Esophagus muscularis mucosa (tissue), 4 donors: Measurements from ENCODE around the gene ATP10D. TPM values are rescaled to one million over a fixed set of nuclear protein-coding genes. Genes with fewer than 3 reads are reported as not detected.
A peak's percentile ranks its signal among the peaks of the same experiment; 100 is the strongest.

Source experiments
- DNase-seq: peaks from one replicate; pipeline ENCODE4 v3.0.0-alpha.2; 2017; ENCODE audit errors: extremely low spot score
- H3K27ac ChIP-seq, 4 donors: fragments of 200-600 bp; sonication (generic); replicated peaks in 1 of 4; 1 replicate in 3 of 4; 2 replicates in 1 of 4; pipeline ENCODE4 v1.5.1; 2016 to 2019; ENCODE audit warnings: mild to moderate bottlenecking in 1 of 4
- H3K27me3 ChIP-seq, 4 donors: fragments of 200-600 bp; sonication (generic); one replicate each; pipeline versions ENCODE4 v1.5.1 to v1.6.0; 2016 to 2019
- H3K36me3 ChIP-seq, 4 donors: fragments of 200-600 bp; sonication (generic); one replicate each; pipeline ENCODE4 v1.5.1; 2016 to 2019
- H3K4me1 ChIP-seq, 4 donors: fragments of 200-600 bp; sonication (generic); one replicate each; pipeline ENCODE4 v1.5.1; 2016 to 2019
- H3K4me3 ChIP-seq, 4 donors: fragments of 200-600 bp; sonication (generic); 1 replicate in 2 of 4; 2 replicates in 2 of 4; pipeline ENCODE4 v1.5.1; 2016 to 2019; ENCODE audit warnings: mild to moderate bottlenecking in 4 of 4, moderate library complexity in 1 of 4
- H3K9me3 ChIP-seq, 4 donors: fragments of 200-600 bp; sonication (generic); 1 replicate in 3 of 4; 2 replicates in 1 of 4; pipeline ENCODE4 v1.5.1; 2016 to 2019
- EP300 ChIP-seq: sonication (generic); formaldehyde crosslinking; IDR thresholded peaks from one replicate; pipeline ENCODE4 v1.6.1; 2017; ENCODE audit warnings: antibody characterized with exemption
- POLR2A ChIP-seq: fragments of 450-650 bp; IDR thresholded peaks from one replicate; pipeline ENCODE4 v1.6.1; 2017; ENCODE audit warnings: antibody characterized with exemption, moderate library complexity, mild to moderate bottlenecking, low read depth
- POLR2AphosphoS5 ChIP-seq, 2 donors: sonication (generic); formaldehyde crosslinking; IDR thresholded peaks; one replicate each; pipeline ENCODE4 v1.6.1; 2017; ENCODE audit warnings: antibody characterized with exemption in 2 of 2
- WGBS: methylation state at CpG from one replicate; pipeline ENCODE4 v1.1.5; 2018; 5-methylcytosine and 5-hydroxymethylcytosine counted together
- intact Hi-C: fragments of 100-400 bp; cut with DNase I; formaldehyde crosslinking; loops from one replicate; pipeline ENCODE4 v1.15.1; 2023
- total RNA-seq, 4 donors: library from RNA; depleted of rRNA; stranded (reverse); fragments of >200 nt; gene quantifications; one replicate each; pipeline versions ENCODE4 v1.1.0 to v1.2.1, GENCODE V29; 2016
- TF ChIP-seq, protein P1 (sequence below), 3 experiments: fragments of 200-600 bp in 2 of 3; fragments of 450-650 bp in 1 of 3; sonication (generic) in 2 of 3; IDR thresholded peaks; one replicate each; pipeline ENCODE4 v1.5.1; 2017 to 2019; ENCODE audit warnings: antibody characterized with exemption in 3 of 3, mild to moderate bottlenecking in 2 of 3, moderate library complexity in 1 of 3

ATP10D gene
- total RNA-seq, 4 donors from 2014 or later: 16.8 to 24.4 (median 19.8) TPM

DNA sequence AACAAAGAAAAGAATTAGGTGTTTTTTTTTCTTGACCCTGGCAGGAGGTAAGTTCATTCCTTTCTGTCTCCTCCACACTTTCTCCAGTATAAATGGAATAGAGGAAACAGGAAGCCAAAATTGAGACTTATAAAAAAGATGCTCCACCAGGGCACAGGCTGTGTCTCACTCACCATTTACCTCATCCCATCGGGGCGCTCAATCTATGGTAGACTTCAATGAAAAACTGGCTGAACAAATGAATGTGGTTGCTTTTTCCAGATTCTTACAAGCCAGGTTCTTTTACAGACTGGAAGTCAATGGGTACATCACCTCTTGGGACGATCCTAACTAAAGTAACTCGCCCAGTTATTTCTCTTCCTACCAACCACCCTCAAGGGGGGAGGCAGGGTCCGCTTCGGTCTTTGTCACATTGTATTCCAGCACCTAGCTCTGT is 22.3 kb upstream of the ATP10D start:
- H3K27me3 ChIP-seq: no peaks in the 10 kb centered on the region
- no peaks in the 10 kb centered on the region for H3K9me3 ChIP-seq
- WGBS: 12% methylated on average over 6 of the region's 6 CpGs
- no peak for TF ChIP-seq POLR2AphosphoS5 (IDR thresholded peaks at IDR 0.05)
- no peak for TF ChIP-seq EP300
- no peak for TF ChIP-seq POLR2A
- TF ChIP-seq, protein P1, sequence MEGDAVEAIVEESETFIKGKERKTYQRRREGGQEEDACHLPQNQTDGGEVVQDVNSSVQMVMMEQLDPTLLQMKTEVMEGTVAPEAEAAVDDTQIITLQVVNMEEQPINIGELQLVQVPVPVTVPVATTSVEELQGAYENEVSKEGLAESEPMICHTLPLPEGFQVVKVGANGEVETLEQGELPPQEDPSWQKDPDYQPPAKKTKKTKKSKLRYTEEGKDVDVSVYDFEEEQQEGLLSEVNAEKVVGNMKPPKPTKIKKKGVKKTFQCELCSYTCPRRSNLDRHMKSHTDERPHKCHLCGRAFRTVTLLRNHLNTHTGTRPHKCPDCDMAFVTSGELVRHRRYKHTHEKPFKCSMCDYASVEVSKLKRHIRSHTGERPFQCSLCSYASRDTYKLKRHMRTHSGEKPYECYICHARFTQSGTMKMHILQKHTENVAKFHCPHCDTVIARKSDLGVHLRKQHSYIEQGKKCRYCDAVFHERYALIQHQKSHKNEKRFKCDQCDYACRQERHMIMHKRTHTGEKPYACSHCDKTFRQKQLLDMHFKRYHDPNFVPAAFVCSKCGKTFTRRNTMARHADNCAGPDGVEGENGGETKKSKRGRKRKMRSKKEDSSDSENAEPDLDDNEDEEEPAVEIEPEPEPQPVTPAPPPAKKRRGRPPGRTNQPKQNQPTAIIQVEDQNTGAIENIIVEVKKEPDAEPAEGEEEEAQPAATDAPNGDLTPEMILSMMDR (IDR thresholded peaks at IDR 0.05): no peak
- intact Hi-C loops: loop anchor here (5.0 to 10.0 kb wide), 2 partner anchors 104 to 452 kb away; partner anchors contain the start of gene NFXL1
- H3K27ac ChIP-seq: peak overlapping the region; percentile 84 to 87 (median 86)
- peaks cover 0 to 11% (median 0%) of the 10 kb centered on the region in 4 donors for H3K36me3 ChIP-seq
- peak overlapping the region; percentile 82 to 91 (median 86) for H3K4me3 ChIP-seq
- no peak for DNase-seq
- peaks cover 5 to 28% (median 17%) of the 10 kb centered on the region in 4 donors for H3K4me1 ChIP-seq

DNA sequence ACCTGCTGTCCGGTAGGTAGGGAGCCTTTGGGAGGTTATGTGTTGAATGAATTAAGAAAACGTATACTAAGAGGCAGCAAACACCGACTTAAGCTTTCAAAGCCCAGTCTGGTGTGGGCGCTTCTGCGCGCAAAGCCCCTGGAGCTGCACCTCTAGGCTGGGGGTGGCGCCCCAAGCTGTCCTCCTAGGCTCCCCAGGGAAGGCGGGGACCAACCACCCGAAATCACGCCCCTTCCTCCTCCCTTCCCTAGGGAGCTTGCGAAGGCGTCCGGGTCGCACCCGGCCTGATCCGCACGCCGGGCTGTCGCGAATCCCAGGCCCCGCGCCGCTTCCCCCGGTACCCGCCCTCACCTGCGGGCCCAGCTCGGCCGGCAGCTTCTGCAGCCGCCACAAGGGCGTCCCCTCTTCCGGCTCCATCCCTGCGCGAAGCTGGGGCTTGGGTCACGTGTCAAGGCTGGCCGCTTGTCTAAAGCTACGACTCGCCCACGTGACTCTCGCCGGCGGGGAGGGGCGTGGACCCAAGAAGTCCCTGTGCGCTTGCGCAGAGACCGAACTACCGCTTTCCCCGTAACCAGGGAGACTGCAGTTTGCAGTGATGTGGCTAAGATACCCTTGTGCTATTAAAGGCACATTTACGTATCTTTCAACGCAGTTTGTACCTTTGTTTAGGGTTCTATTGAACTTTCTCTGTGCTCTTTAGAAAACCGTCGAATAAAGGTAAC is 21.7 kb upstream of the ATP10D start, which contains the start of gene COMMD8:
Gene COMMD8, minus strand, starts transcription at position 468 of the 722 bp plus-strand sequence. Its CDS starts 51 bp downstream, at position 417.
- H3K4me1 ChIP-seq: peaks cover 5 to 28% (median 17%) of the 10 kb centered on the region in 4 donors
- TF ChIP-seq EP300: no peak
- TF ChIP-seq, protein P1 (IDR thresholded peaks at IDR 0.05): peak; percentile 41 to 58 (median 57)
- TF ChIP-seq POLR2AphosphoS5 (IDR thresholded peaks at IDR 0.05): peak; percentile 86 to 94
- TF ChIP-seq POLR2A: no peak
- peak within 1 kb of the TSS; percentile 82 to 91 (median 86) for H3K4me3 ChIP-seq
- H3K9me3 ChIP-seq: no peaks in the 10 kb centered on the region
- H3K27me3 ChIP-seq: no peaks in the 10 kb centered on the region
- peaks cover 0 to 10% (median 0%) of the 10 kb centered on the region in 4 donors for H3K36me3 ChIP-seq
- WGBS: 3% methylated on average over 39 of the region's 51 CpGs
- peak within 1 kb of the TSS; percentile 84 to 87 (median 86) for H3K27ac ChIP-seq
- intact Hi-C loops: loop anchor here (5.0 to 10.0 kb wide), 2 partner anchors 104 to 451 kb away; partner anchors contain the start of gene NFXL1
- peak; percentile 99 for DNase-seq

DNA sequence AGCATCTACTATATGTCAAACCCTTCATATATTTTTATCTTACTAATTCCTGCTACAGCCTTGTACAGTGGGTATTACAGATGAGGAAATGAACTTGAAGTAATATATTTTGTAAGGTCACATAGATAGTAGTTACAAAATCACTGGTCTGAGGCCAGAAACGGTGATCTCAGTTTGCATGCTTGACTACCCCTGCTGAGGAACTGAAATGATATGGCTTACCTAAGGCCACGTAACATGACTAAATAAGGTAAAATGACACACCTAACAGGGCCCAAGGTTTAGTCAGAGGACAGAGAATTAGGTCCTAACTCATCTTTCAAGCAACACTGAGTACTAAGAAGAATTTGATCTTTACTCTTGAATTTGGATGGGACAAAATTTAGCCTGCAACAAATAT is 20.1 kb upstream of the ATP10D start:
- no peak overlapping the region for H3K4me3 ChIP-seq
- peaks cover 5 to 28% (median 17%) of the 10 kb centered on the region in 4 donors for H3K4me1 ChIP-seq
- no peak for DNase-seq
- 82% methylated on average over 2 of the region's 2 CpGs for WGBS
- no peak overlapping the region for H3K27ac ChIP-seq
- no peaks in the 10 kb centered on the region for H3K9me3 ChIP-seq
- H3K27me3 ChIP-seq: no peaks in the 10 kb centered on the region
- intact Hi-C loops: loop anchor here (10.0 kb wide), 1 partner anchor 450 kb away; the partner anchor contains the start of gene NFXL1
- TF ChIP-seq EP300 (no peak), POLR2A (no peak), POLR2AphosphoS5 (IDR thresholded peaks at IDR 0.05) (no peak)
- TF ChIP-seq, protein P1 (IDR thresholded peaks at IDR 0.05): no peak
- peaks cover 0 to under 1% (median 0%) of the 10 kb centered on the region in 4 donors for H3K36me3 ChIP-seq

DNA sequence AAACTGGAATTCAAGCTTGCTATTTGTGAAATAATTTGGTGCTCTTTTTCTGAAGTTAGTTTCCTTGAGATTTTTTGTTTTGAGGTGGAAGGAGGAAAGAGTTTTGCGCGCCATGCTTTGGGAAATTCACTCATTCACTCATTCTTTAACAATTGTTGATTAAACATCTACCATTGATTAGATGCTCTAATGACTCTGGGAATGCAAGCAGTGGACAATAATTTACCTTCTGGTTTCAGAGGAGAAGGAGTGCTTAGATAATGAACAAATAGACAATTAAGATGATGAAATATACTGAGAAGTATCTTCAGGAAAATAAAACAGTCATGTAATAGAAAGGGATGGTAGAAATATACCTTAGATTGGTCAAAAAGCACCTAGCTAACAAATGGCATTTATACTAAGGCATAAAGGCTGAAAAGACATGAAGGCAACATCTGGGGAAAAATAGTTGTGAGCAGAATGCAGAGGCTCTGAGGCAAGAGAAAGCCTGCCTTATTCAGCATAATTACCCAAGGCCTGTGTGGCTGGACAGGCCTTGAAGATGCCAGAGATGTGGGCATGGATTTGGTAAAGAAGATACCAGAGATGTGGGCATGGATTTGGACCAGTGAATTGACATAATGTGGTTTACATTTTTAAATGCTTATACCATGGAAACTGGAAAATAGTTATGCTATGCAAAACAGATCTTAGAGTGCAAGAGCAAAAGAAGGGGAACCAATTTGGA is 18.9 kb upstream of the ATP10D start:
- H3K9me3 ChIP-seq: no peaks in the 10 kb centered on the region
- no peaks in the 10 kb centered on the region for H3K27me3 ChIP-seq
- DNase-seq: no peak
- no peaks in the 10 kb centered on the region for H3K36me3 ChIP-seq
- peaks cover 5 to 26% (median 15%) of the 10 kb centered on the region in 4 donors for H3K4me1 ChIP-seq
- no peak overlapping the region for H3K4me3 ChIP-seq
- TF ChIP-seq POLR2A: no peak
- TF ChIP-seq EP300: no peak
- 45% methylated on average over 2 of the region's 2 CpGs for WGBS
- intact Hi-C loops: loop anchor here (10.0 kb wide), 1 partner anchor 449 kb away; the partner anchor contains the start of gene NFXL1
- no peak overlapping the region for H3K27ac ChIP-seq
